H9 (cell line): Measurements from ENCODE around the gene ZNF768. TPM values are rescaled to one million over a fixed set of nuclear protein-coding genes. Genes with fewer than 3 reads are reported as not detected.

Source experiments
- DNase-seq: peaks from one replicate; pipeline ENCODE4 v3.0.0-alpha.2; 2017
- H2AFZ ChIP-seq: one replicate; pipeline ENCODE4 v1.6.1; 2013; ENCODE audit warnings: mild to moderate bottlenecking, low read length, control low read depth, moderate library complexity
- H2AK5ac ChIP-seq: 2 replicates; pipeline ENCODE4 v1.6.1; 2013; ENCODE audit warnings: low read length, control low read depth, mixed read lengths; ENCODE audit not compliant: insufficient read length
- H2BK120ac ChIP-seq: one replicate; pipeline ENCODE4 v1.6.1; 2013; ENCODE audit warnings: low read depth, mild to moderate bottlenecking, low read length, control low read depth, inconsistent platforms; ENCODE audit not compliant: poor library complexity, severe bottlenecking
- H2BK12ac ChIP-seq: 2 replicates; pipeline ENCODE4 v1.6.1; 2013; ENCODE audit warnings: low read length, control low read depth, mixed read lengths, low read depth; ENCODE audit not compliant: insufficient read length
- H2BK15ac ChIP-seq: 2 replicates; pipeline ENCODE4 v1.6.1; 2013; ENCODE audit warnings: low read depth, low read length, control low read depth
- H2BK20ac ChIP-seq: one replicate; pipeline ENCODE4 v1.6.1; 2013; ENCODE audit warnings: low read depth, mild to moderate bottlenecking, low read length, control low read depth, inconsistent platforms; ENCODE audit not compliant: poor library complexity, severe bottlenecking
- H2BK5ac ChIP-seq: 2 replicates; pipeline ENCODE4 v1.6.1; 2013; ENCODE audit warnings: low read length, control low read depth, mixed read lengths; ENCODE audit not compliant: insufficient read length
- H3K14ac ChIP-seq: 2 replicates; pipeline ENCODE4 v1.6.1; 2013; ENCODE audit warnings: low read length, control low read depth; ENCODE audit not compliant: insufficient read depth
- H3K18ac ChIP-seq: 2 replicates; pipeline ENCODE4 v1.6.1; 2013; ENCODE audit warnings: low read depth, mild to moderate bottlenecking, mixed read lengths, low read length, control low read depth; ENCODE audit not compliant: insufficient read length
- H3K23ac ChIP-seq: 2 replicates; pipeline ENCODE4 v1.6.1; 2013; ENCODE audit warnings: low read length, control low read depth, mixed read lengths, low read depth; ENCODE audit not compliant: insufficient read length
- H3K23me2 ChIP-seq: 2 replicates; pipeline ENCODE4 v1.6.1; 2013; ENCODE audit warnings: low read depth, mild to moderate bottlenecking, mixed read lengths, low read length, control low read depth; ENCODE audit not compliant: insufficient read length, poor library complexity, severe bottlenecking
- H3K27ac ChIP-seq: 2 replicates; pipeline ENCODE4 v1.5.1; 2013; ENCODE audit warnings: low read length, control low read depth, mixed read lengths, low read depth; ENCODE audit not compliant: insufficient read length
- H3K27me3 ChIP-seq: 2 replicates; pipeline ENCODE4 v1.6.1; 2013; ENCODE audit warnings: low read length, control low read depth, inconsistent platforms; ENCODE audit not compliant: insufficient read depth
- H3K4ac ChIP-seq: 2 replicates; pipeline ENCODE4 v1.6.1; 2013; ENCODE audit warnings: low read depth, mild to moderate bottlenecking, control low read depth, inconsistent platforms, low read length, moderate library complexity
- H3K4me1 ChIP-seq: 2 replicates; pipeline ENCODE4 v1.6.1; 2013; ENCODE audit warnings: low read length, control low read depth, inconsistent platforms; ENCODE audit not compliant: insufficient read depth
- H3K4me2 ChIP-seq: 2 replicates; pipeline ENCODE4 v1.6.1; 2013; ENCODE audit warnings: low read length, control low read depth, mixed read lengths; ENCODE audit not compliant: insufficient read length, insufficient read depth
- H3K56ac ChIP-seq: 2 replicates; pipeline ENCODE4 v1.6.1; 2013; ENCODE audit warnings: low read depth, mild to moderate bottlenecking, mixed read lengths, low read length, control low read depth; ENCODE audit not compliant: insufficient read length
- H3K79me1 ChIP-seq: 2 replicates; pipeline ENCODE4 v1.6.1; 2013; ENCODE audit warnings: low read depth, mild to moderate bottlenecking, moderate library complexity, low read length, control low read depth, inconsistent platforms; ENCODE audit not compliant: insufficient read depth, poor library complexity, severe bottlenecking
- H3K79me2 ChIP-seq: 2 replicates; pipeline ENCODE4 v1.6.1; 2013; ENCODE audit warnings: low read length, control low read depth, inconsistent platforms; ENCODE audit not compliant: insufficient read depth
- H3K9ac ChIP-seq: 2 replicates; pipeline ENCODE4 v1.6.1; 2013; ENCODE audit warnings: low read length, control low read depth, mixed read lengths; ENCODE audit not compliant: insufficient read length; ENCODE audit errors: extremely low read depth
- H3K9me3 ChIP-seq: one replicate; pipeline ENCODE4 v1.6.1; 2013; ENCODE audit warnings: low read depth, low read length, inconsistent platforms; ENCODE audit not compliant: control insufficient read depth
- H3T11ph ChIP-seq: one replicate; pipeline ENCODE4 v1.6.1; 2013; ENCODE audit warnings: mild to moderate bottlenecking, low read length, control low read depth, inconsistent platforms
- H4K20me1 ChIP-seq: one replicate; pipeline ENCODE4 v1.6.1; 2013; ENCODE audit not compliant: control insufficient read depth, insufficient read length, insufficient read depth
- H4K5ac ChIP-seq: 2 replicates; pipeline ENCODE4 v1.6.1; 2013; ENCODE audit warnings: low read depth, mild to moderate bottlenecking, mixed read lengths, low read length, control low read depth; ENCODE audit not compliant: insufficient read length
- H4K8ac ChIP-seq: replicated peaks from 2 replicates; pipeline ENCODE4 v1.6.1; 2013; ENCODE audit warnings: low read length, control low read depth, mixed read lengths, low read depth; ENCODE audit not compliant: insufficient read length
- H4K91ac ChIP-seq: 2 replicates; pipeline ENCODE4 v1.6.1; 2013; ENCODE audit warnings: low read depth, mild to moderate bottlenecking, moderate library complexity, mixed read lengths, low read length, control low read depth; ENCODE audit not compliant: insufficient read length
- H3K27ac Mint-ChIP-seq, 3 experiments: 2 replicates in 2 of 3; 3 replicates in 1 of 3; pipeline ENCODE4 v1.8.0; 2020 to 2021; ENCODE audit warnings: mixed read lengths in 3 of 3, mild to moderate bottlenecking in 1 of 3, moderate library complexity in 1 of 3
- H3K27me3 Mint-ChIP-seq: 2 replicates; pipeline ENCODE4 v1.8.0; 2021; ENCODE audit warnings: low read depth, mild to moderate bottlenecking, moderate library complexity, mixed read lengths
- H3K36me3 Mint-ChIP-seq, 3 experiments: 2 replicates in 2 of 3; 3 replicates in 1 of 3; pipeline ENCODE4 v1.8.0; 2020 to 2021; ENCODE audit warnings: low read depth in 3 of 3, mixed read lengths in 3 of 3; ENCODE audit not compliant: insufficient read depth in 1 of 3
- H3K4me1 Mint-ChIP-seq, 2 experiments: 2 replicates each; pipeline ENCODE4 v1.8.0; 2020; ENCODE audit warnings: mixed read lengths in 2 of 2
- H3K4me3 Mint-ChIP-seq, 2 experiments: 2 replicates in 1 of 2; 3 replicates in 1 of 2; pipeline ENCODE4 v1.8.0; 2020 to 2021; ENCODE audit warnings: mild to moderate bottlenecking in 2 of 2, mixed read lengths in 2 of 2, moderate library complexity in 1 of 2
- H3K9me3 Mint-ChIP-seq, 2 experiments: 2 replicates in 1 of 2; 3 replicates in 1 of 2; pipeline ENCODE4 v1.8.0; 2020; ENCODE audit warnings: mild to moderate bottlenecking in 2 of 2, mixed read lengths in 2 of 2, moderate library complexity in 1 of 2
- CTCF ChIP-seq: fragments of 200-600 bp; sonication (generic); conservative IDR thresholded peaks from 3 replicates; pipeline ENCODE4 v1.8.0; 2021; ENCODE audit warnings: antibody characterized with exemption, mild to moderate bottlenecking
- WGBS: extraction: QIAGEN DNeasy Blood & Tissue Kit; methylation state at CpG from one replicate; pipeline ENCODE4 v1.1.7; 2013; ENCODE audit warnings: missing lambda C conversion rate, low lambda C conversion rate, mixed read lengths; ENCODE audit not compliant: insufficient read length; ENCODE audit errors: extremely low coverage; 5-methylcytosine and 5-hydroxymethylcytosine counted together
- total RNA-seq: library from RNA; stranded (reverse); gene quantifications from 2 replicates; pipeline ENCODE4 v1.2.1, GENCODE V29; 2021

The ZNF768 gene
- total RNA-seq, 1 experiment from 2014 or later = 40.0 TPM

GRCh38 chr16:30533748-30534367, 7.5 kb upstream of the ZNF768 start:
- Histone ChIP-seq H2BK20ac (no peak overlapping the region), H3K27ac (no peak overlapping the region), H3K4me1 (no peaks in the 10 kb centered on the region; the same call in 1 of the 2 replicates), H4K91ac (no peak overlapping the region), H2BK5ac (no peak overlapping the region), H3K56ac (no peak overlapping the region), H2BK12ac (no peak overlapping the region), H3K9me3 (no peaks in the 10 kb centered on the region), H3K14ac (peak overlapping the region; percentile 44; the same call in 1 of the 2 replicates), H3K9ac (peak overlapping the region; percentile 56), H3T11ph (no peak overlapping the region), H3K79me1 (no peaks in the 10 kb centered on the region), H3K79me2 (no peaks in the 10 kb centered on the region), H3K4ac (no peak overlapping the region), H4K8ac (no peak overlapping the region), H4K5ac (no peak overlapping the region), H3K27me3 (no peaks in the 10 kb centered on the region), H3K4me2 (peak overlapping the region; percentile 61), H2BK15ac (no peak overlapping the region), H2AFZ (no peak overlapping the region), H3K23me2 (peaks cover 23% of the 10 kb centered on the region), H4K20me1 (no peaks in the 10 kb centered on the region), H3K18ac (peak overlapping the region; percentile 51), H3K23ac (no peak overlapping the region), H2BK120ac (no peak overlapping the region), H2AK5ac (no peak overlapping the region)
- H3K27ac Mint-ChIP-seq = no peak overlapping the region
- no peak for DNase-seq
- H3K4me3 Mint-ChIP-seq = peak overlapping the region; percentile 77 to 89
- no peak for TF ChIP-seq CTCF
- WGBS = no CpG with 5 or more reads among the region's 29 CpGs
- no peaks in the 10 kb centered on the region for H3K27me3 Mint-ChIP-seq
- no peaks in the 10 kb centered on the region; a peak in 1 of 5 replicates for H3K9me3 Mint-ChIP-seq
- H3K36me3 Mint-ChIP-seq = peaks cover 15 to 29% (median 19%) of the 10 kb centered on the region in 3 experiments
- peaks cover 25 to 27% of the 10 kb centered on the region in 2 experiments for H3K4me1 Mint-ChIP-seq
